RWPE1 (cell line): Measurements from ENCODE around the gene AUTS2.

Experiments
- CTCF ChIA-PET: fragments of 350-600 bp; sonication (Branson Sonifier 250); formaldehyde crosslinking; extraction: SDS; loops from one replicate; lab custom pipeline; 2021; lab: Yijun Ruan, JAX
- POLR2A ChIA-PET: fragments of 400-600 bp; formaldehyde crosslinking; extraction: SDS; loops from one replicate; lab custom pipeline; 2020; ENCODE audit warnings: antibody characterized with exemption; ENCODE audit not compliant: low non-redundant PET; lab: Yijun Ruan, JAX
- DNase-seq: peaks from one replicate; pipeline ENCODE4 v3.0.0; 2012; ENCODE audit warnings: low spot score
- H3K27ac ChIP-seq: fragments of 450-650 bp; 2 replicates; pipeline ENCODE4 v1.5.1; 2017
- TF ChIP-seq, protein P1 (sequence below): fragments of 450-650 bp; conservative IDR thresholded peaks from 2 replicates; pipeline ENCODE4 v1.5.1; 2017; ENCODE audit warnings: low read depth, mild to moderate bottlenecking

The AUTS2 gene

DNA sequence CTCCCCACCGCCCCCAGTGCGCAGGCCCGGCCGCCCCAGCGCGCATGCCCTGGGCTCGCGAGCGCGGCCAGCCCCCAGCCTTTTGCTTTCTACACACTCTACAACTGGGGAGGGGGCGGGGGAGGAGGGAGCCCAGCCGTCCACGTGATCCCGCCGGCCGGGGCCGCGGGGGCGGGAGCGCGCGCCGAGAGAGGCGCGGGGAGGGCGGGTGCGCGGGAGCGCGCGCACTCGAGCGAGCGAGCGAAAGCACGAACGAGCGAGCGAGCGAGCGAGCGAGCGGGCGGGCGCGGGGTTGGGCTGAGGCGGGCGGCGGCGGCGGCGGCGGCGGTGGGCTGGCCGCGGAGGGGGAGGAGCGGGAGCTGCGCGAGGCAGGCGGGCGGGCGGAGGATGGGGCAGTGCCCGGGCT lies at the start of gene AUTS2:
TSS of gene AUTS2 (plus strand) at position 395 of the 406 bp plus-strand sequence. CDS start 1,179 bp downstream, outside the sequence.
- POLR2A ChIA-PET: no interaction called here

DNA sequence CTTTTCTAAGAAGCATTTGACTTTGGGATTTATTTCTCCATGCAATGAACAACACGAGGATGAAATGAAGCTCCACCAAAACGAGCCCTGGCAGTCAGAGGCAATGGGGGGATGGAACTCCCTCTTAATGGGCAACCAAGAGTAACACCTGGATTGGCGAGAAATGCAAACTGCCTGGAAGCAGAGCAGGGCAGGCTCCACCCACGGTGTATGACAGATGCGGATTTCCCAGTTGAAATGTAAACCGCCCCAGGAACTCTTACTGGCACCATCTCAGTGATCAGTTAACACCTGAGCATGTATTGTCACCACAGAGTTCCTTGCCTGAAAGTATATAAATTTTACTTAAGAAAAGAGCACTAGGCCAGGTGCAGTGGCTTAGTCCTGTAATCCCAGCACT lies 47.3 kb upstream of the AUTS2 start:
- DNase-seq: no peak
- TF ChIP-seq, protein P1, sequence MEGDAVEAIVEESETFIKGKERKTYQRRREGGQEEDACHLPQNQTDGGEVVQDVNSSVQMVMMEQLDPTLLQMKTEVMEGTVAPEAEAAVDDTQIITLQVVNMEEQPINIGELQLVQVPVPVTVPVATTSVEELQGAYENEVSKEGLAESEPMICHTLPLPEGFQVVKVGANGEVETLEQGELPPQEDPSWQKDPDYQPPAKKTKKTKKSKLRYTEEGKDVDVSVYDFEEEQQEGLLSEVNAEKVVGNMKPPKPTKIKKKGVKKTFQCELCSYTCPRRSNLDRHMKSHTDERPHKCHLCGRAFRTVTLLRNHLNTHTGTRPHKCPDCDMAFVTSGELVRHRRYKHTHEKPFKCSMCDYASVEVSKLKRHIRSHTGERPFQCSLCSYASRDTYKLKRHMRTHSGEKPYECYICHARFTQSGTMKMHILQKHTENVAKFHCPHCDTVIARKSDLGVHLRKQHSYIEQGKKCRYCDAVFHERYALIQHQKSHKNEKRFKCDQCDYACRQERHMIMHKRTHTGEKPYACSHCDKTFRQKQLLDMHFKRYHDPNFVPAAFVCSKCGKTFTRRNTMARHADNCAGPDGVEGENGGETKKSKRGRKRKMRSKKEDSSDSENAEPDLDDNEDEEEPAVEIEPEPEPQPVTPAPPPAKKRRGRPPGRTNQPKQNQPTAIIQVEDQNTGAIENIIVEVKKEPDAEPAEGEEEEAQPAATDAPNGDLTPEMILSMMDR: no peak
- H3K27ac ChIP-seq: no peak overlapping the region
- ChIA-PET CTCF (no interaction called here), POLR2A (no interaction called here)

More for the DNA sequence above, at the start of gene AUTS2:
- H3K27ac ChIP-seq: no peak within 1 kb of the TSS
- TF ChIP-seq, protein P1: no peak
- CTCF ChIA-PET: no interaction called here
- DNase-seq: no peak

DNA sequence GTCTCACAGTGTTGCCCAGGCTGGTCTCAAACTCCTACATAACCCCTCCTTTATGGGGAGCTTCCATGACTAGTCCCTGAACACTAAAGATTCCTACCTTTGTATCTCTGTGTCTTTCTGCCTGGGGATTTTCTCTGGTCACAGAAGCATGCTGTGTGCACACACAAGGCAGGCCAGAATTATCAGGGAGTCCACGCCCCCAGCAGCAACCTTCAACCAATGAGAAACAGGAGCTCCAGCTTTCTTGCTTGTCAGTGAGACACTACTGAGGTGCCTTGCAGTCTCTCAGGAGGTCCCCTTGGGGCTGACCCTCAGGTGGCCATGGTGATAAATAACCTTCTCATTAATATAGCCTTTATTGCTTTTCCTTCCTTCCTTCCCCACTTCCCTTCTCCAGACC lies 45.1 kb upstream of the AUTS2 start:
- POLR2A ChIA-PET: no interaction called here
- DNase-seq: no peak
- CTCF ChIA-PET: interaction anchor here (0.6 kb wide), 1 partner anchor 488 kb away, joined by 3 read pairs; no protein-coding TSS in a partner anchor
- H3K27ac ChIP-seq: no peak overlapping the region
- TF ChIP-seq, protein P1: no peak

DNA sequence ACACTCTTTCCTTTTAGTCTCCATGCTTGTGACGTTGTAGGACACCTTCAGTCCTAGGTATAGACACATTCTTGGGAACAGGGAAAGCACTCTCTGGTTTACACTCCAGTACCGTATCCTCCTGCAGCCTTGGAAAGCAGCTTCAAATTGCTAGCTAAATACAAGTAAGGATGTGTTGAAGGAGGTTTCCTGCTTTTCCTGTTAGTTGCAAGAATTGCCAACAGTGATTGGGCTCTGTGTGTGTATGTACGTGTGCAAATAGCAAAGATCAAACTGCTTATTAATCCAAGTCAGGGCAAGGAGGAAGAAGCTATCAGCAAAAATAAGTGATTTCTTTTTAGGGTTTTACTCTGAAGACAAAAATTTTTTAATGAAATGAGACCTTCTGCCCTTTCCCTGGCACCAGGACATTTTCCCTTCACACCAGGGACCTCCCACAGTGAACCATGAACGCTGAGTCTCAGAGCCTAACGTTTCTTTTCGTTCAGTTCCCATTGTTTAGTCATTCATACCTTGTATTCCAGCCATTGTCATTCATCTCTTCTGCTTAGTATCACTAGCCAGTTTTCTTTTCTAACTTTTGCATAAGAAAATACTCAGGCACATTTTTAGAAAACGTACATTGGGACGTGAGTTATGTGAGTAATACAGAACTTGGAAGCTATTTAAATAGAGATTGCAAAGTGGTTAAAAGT lies 36.9 kb upstream of the AUTS2 start:
- TF ChIP-seq, protein P1: no peak
- no peak for DNase-seq
- ChIA-PET CTCF (no interaction called here), POLR2A (interaction anchor here (0.7 kb wide), 1 partner anchor 1967 kb away, joined by 3 read pairs; no protein-coding TSS in a partner anchor)
- H3K27ac ChIP-seq: no peak overlapping the region

DNA sequence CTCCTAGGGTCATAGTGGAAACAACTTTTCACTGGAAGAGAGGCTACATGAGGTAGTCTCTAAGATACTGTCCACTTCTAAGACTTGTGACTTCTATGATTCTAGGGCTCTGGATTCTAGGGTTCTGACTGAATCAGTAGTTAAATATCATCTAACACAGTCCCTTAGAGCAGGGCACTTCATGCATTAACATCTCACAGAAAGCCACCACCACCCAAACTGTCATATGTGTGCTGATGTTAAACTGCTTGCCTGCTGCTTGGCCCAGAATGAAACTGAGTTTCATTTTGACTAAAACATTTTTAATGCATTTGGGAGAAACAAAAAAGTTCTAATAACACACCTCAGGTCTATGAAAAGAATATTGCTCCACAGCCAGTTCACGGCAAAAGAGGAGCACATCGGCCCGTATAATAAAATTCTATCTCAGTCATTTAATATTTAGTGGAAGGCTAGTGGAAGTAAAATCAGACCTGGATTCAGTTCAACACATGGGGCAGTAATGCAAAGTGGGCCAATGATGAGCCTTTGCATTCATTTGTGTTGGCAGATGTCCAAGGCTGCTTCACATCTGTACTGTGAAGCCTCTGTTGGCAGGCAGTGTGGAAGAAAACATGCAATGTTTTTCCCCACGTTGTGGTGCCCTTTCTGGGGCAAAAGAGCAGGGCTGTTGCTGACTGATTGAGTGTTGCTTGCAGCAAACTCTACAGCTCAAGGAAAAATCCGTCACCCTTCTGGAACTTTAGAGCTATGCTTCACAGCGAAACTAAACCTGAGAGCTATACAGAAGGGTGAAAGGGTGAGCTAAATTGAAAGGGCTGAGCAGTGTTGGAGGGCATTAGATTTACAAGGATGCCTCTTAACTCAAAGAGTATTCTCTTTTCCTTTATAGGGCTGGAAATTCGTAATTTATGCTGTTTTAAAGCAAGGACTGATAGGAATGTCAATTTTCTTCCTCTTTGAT lies 33.5 kb upstream of the AUTS2 start:
- TF ChIP-seq, protein P1: no peak
- no peak for DNase-seq
- H3K27ac ChIP-seq: no peak overlapping the region
- POLR2A ChIA-PET: no interaction called here
- CTCF ChIA-PET: no interaction called here

DNA sequence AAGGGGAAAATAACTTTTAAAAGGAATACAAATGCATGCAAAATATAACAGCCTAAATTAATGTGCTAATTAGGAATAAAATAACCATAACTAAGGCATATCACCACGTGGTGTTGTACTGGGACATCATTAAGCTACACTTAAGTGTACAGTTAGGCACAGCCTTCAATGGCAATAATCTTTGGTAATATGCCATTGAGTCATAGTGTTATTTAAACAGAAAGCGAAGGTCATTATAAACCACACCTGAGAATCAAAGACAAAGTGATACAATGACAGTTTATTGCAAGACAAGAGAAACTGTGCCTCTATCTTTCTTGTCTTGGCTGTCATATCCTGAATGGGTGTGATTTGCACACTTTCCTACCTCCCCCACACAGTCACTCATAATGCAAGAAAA lies 30.5 kb upstream of the AUTS2 start:
- DNase-seq: no peak
- ChIA-PET POLR2A (no interaction called here), CTCF (no interaction called here)
- H3K27ac ChIP-seq: no peak overlapping the region
- TF ChIP-seq, protein P1: no peak
